Natural killer cell (primary cell): ENCODE data around the gene EPS15. TPM values are rescaled to one million over a fixed set of nuclear protein-coding genes. Genes with fewer than 3 reads are reported as not detected.

Experiments used
- ATAC-seq, 3 donors: fragments of 150-1000 bp in 2 of 3; fragments of 200-7000 bp in 1 of 3; cut with Tn5 transposase; 1 replicate in 1 of 3; 2 replicates in 2 of 3; pipeline ENCODE4 v1.10.0; 2021; ENCODE audit warnings: mild to moderate bottlenecking in 2 of 3, moderate library complexity in 2 of 3
- DNase-seq, 2 donors: peaks; one replicate each; pipeline versions ENCODE4 v3.0.0 to v3.0.0-alpha.2; 2013 to 2021; ENCODE audit warnings: mixed read lengths in 1 of 2
- H3K27ac ChIP-seq: one replicate; pipeline ENCODE4 v1.5.1; 2013; ENCODE audit warnings: mild to moderate bottlenecking, low read length
- H3K27me3 ChIP-seq: one replicate; pipeline ENCODE4 v1.6.1; 2013; ENCODE audit warnings: low read length; ENCODE audit not compliant: control insufficient read depth, insufficient read depth
- H3K36me3 ChIP-seq: one replicate; pipeline ENCODE4 v1.6.1; 2013; ENCODE audit warnings: low read length; ENCODE audit not compliant: control insufficient read depth, insufficient read depth
- H3K4me1 ChIP-seq: one replicate; pipeline ENCODE4 v1.6.1; 2013; ENCODE audit warnings: low read length; ENCODE audit not compliant: control insufficient read depth, insufficient read depth
- H3K4me3 ChIP-seq: one replicate; pipeline ENCODE4 v1.5.1; 2013; ENCODE audit warnings: low read length
- H3K9me3 ChIP-seq: one replicate; pipeline ENCODE4 v1.6.1; 2013; ENCODE audit warnings: low read length; ENCODE audit not compliant: control insufficient read depth, insufficient read depth
- H3K27ac Mint-ChIP-seq, 2 donors: one replicate each; pipeline ENCODE4 v1.8.0; 2022; ENCODE audit warnings: mild to moderate bottlenecking in 2 of 2, mixed read lengths in 2 of 2, moderate library complexity in 1 of 2
- H3K27me3 Mint-ChIP-seq, 2 donors: one replicate each; pipeline ENCODE4 v1.8.0; 2022; ENCODE audit warnings: low read depth in 2 of 2, mixed read lengths in 2 of 2
- H3K36me3 Mint-ChIP-seq: one replicate; pipeline ENCODE4 v1.8.0; 2022; ENCODE audit warnings: mixed read lengths
- H3K4me1 Mint-ChIP-seq, 2 donors: one replicate each; pipeline ENCODE4 v1.8.0; 2022; ENCODE audit warnings: mixed read lengths in 2 of 2
- H3K4me3 Mint-ChIP-seq: one replicate; pipeline ENCODE4 v1.8.0; 2022; ENCODE audit warnings: mild to moderate bottlenecking, moderate library complexity, mixed read lengths
- H3K9me3 Mint-ChIP-seq, 2 donors: one replicate each; pipeline ENCODE4 v1.8.0; 2022; ENCODE audit warnings: mixed read lengths in 2 of 2
- CTCF ChIP-seq: fragments of 200-600 bp; IDR thresholded peaks from one replicate; pipeline ENCODE4 v1.8.0; 2022; ENCODE audit warnings: antibody characterized with exemption
- WGBS: methylation state at CpG from one replicate; pipeline ENCODE4 v1.1.7; 2013; ENCODE audit warnings: missing lambda C conversion rate; ENCODE audit not compliant: insufficient coverage; 5-methylcytosine and 5-hydroxymethylcytosine counted together
- intact Hi-C: fragments of 100-400 bp; cut with micrococcal nuclease; formaldehyde crosslinking; loops from one replicate; pipeline ENCODE4 v1.14.2; 2022
- total RNA-seq, 4 donors: library from RNA; stranded (reverse); fragments of 120-200 nt in 1 of 4; gene quantifications; one replicate each; pipeline versions ENCODE4 v1.2.3 to v1.2.4, GENCODE V29; 2013 to 2022

The EPS15 gene
- total RNA-seq, 3 donors from 2014 or later (not counting 1 experiment from before 2014, with no cell fraction given) = 92.7 to 127 (median 93.5) TPM

- H3K9me3 Mint-ChIP-seq = no peaks in the 10 kb centered on the region
- no peak overlapping the region for H3K4me3 ChIP-seq
- H3K27me3 ChIP-seq = peaks cover 24% of the 10 kb centered on the region
- no peak for ATAC-seq
- H3K36me3 Mint-ChIP-seq = no peaks in the 10 kb centered on the region
- H3K4me1 ChIP-seq = peaks cover 8% of the 10 kb centered on the region
- no peak for DNase-seq
- intact Hi-C loops = no loop called here
- WGBS = 62% methylated on average over 7 of the region's 7 CpGs
- H3K4me3 Mint-ChIP-seq = no peak overlapping the region
- no peaks in the 10 kb centered on the region for H3K4me1 Mint-ChIP-seq
- TF ChIP-seq CTCF = no peak
- no peak overlapping the region for H3K27ac ChIP-seq
- H3K27me3 Mint-ChIP-seq = peaks cover 30 to 44% of the 10 kb centered on the region in 2 donors
- no peaks in the 10 kb centered on the region for H3K36me3 ChIP-seq
- H3K9me3 ChIP-seq = no peaks in the 10 kb centered on the region
- H3K27ac Mint-ChIP-seq = no peak overlapping the region
Observed at GRCh38 chr1:51344276-51344601, 174.8 kb downstream of the EPS15 start.

- peaks cover 30 to 44% of the 10 kb centered on the region in 2 donors for H3K27me3 Mint-ChIP-seq
Observed at GRCh38 chr1:51343624-51344023, 175.4 kb downstream of the EPS15 start.

GRCh38 chr1:51342591-51343206 is 176.4 kb downstream of the EPS15 start:
- ATAC-seq (no peak), DNase-seq (no peak)
- no peaks in the 10 kb centered on the region for H3K9me3 Mint-ChIP-seq
- Histone ChIP-seq H3K9me3 (no peaks in the 10 kb centered on the region), H3K27me3 (peaks cover 24% of the 10 kb centered on the region), H3K4me3 (no peak overlapping the region), H3K36me3 (no peaks in the 10 kb centered on the region), H3K4me1 (peaks cover 8% of the 10 kb centered on the region), H3K27ac (no peak overlapping the region)
- TF ChIP-seq CTCF = no peak
- intact Hi-C loops = no loop called here
- WGBS = 89% methylated on average over 9 of the region's 9 CpGs
- H3K27ac Mint-ChIP-seq = no peak overlapping the region
- no peak overlapping the region for H3K4me3 Mint-ChIP-seq
- H3K4me1 Mint-ChIP-seq = no peaks in the 10 kb centered on the region
- peaks cover 31 to 44% of the 10 kb centered on the region in 2 donors for H3K27me3 Mint-ChIP-seq
- no peaks in the 10 kb centered on the region for H3K36me3 Mint-ChIP-seq

More at GRCh38 chr1:51343624-51344023, 175.4 kb downstream of the EPS15 start:
- Mint-ChIP-seq H3K4me3 (no peak overlapping the region), H3K36me3 (no peaks in the 10 kb centered on the region), H3K27ac (no peak overlapping the region), H3K4me1 (no peaks in the 10 kb centered on the region), H3K9me3 (no peaks in the 10 kb centered on the region)
- 94% methylated on average over 3 of the region's 3 CpGs for whole genome bisulfite sequencing
- H3K27ac ChIP-seq = no peak overlapping the region
- peaks cover 24% of the 10 kb centered on the region for H3K27me3 ChIP-seq
- no peaks in the 10 kb centered on the region for H3K36me3 ChIP-seq
- TF ChIP-seq CTCF = no peak
- intact Hi-C loops = no loop called here
- H3K4me3 ChIP-seq = no peak overlapping the region
- ATAC-seq (no peak), DNase-seq (no peak)
- H3K4me1 ChIP-seq = peaks cover 8% of the 10 kb centered on the region
- no peaks in the 10 kb centered on the region for H3K9me3 ChIP-seq
